Suprapubic skin (tissue), 4 donors: Measurements from ENCODE around the gene SHFL. TPM values are rescaled to one million over a fixed set of nuclear protein-coding genes. Genes with fewer than 3 reads are reported as not detected.

Experiments used
- DNase-seq, 2 donors: peaks; one replicate each; pipeline ENCODE4 v3.0.0-alpha.2; 2019; ENCODE audit warnings: low spot score in 2 of 2
- H3K27ac ChIP-seq: fragments of 200-600 bp; sonication (generic); one replicate; pipeline ENCODE4 v1.5.1; 2019
- H3K27me3 ChIP-seq: fragments of 200-600 bp; sonication (generic); one replicate; pipeline ENCODE4 v1.5.1; 2019
- H3K36me3 ChIP-seq: fragments of 200-600 bp; sonication (generic); one replicate; pipeline ENCODE4 v1.5.1; 2019
- H3K4me1 ChIP-seq: fragments of 200-600 bp; sonication (generic); one replicate; pipeline ENCODE4 v1.5.1; 2019
- H3K4me3 ChIP-seq: fragments of 200-600 bp; sonication (generic); one replicate; pipeline ENCODE4 v1.5.1; 2019; ENCODE audit warnings: mild to moderate bottlenecking
- H3K9me3 ChIP-seq: fragments of 200-600 bp; sonication (generic); one replicate; pipeline ENCODE4 v1.5.1; 2019
- CTCF ChIP-seq, 2 donors: fragments of 200-600 bp in 1 of 2; fragments of 450-650 bp in 1 of 2; sonication (generic) in 1 of 2; IDR thresholded peaks; one replicate each; pipeline ENCODE4 v1.5.1; 2016 to 2019; ENCODE audit warnings: antibody characterized with exemption in 2 of 2, mild to moderate bottlenecking in 1 of 2, moderate library complexity in 1 of 2
- EP300 ChIP-seq: sonication (generic); formaldehyde crosslinking; IDR thresholded peaks from one replicate; pipeline ENCODE4 v1.6.1; 2017; ENCODE audit warnings: antibody characterized with exemption
- POLR2A ChIP-seq, 2 donors: fragments of 450-650 bp; IDR thresholded peaks; one replicate each; pipeline ENCODE4 v1.6.1; 2017; ENCODE audit warnings: antibody characterized with exemption in 2 of 2, mild to moderate bottlenecking in 2 of 2, moderate library complexity in 2 of 2
- POLR2AphosphoS5 ChIP-seq, 3 donors: sonication (generic); formaldehyde crosslinking; IDR thresholded peaks; one replicate each; pipeline ENCODE4 v1.6.1; 2017; ENCODE audit warnings: antibody characterized with exemption in 3 of 3
- WGBS: methylation state at CpG from one replicate; pipeline ENCODE4 v1.1.5; 2018; 5-methylcytosine and 5-hydroxymethylcytosine counted together
- total RNA-seq, 4 donors: library from RNA; depleted of rRNA; stranded (reverse); fragments of >200 nt; gene quantifications; one replicate each; pipeline ENCODE4 v1.1.0, GENCODE V29; 2016

Gene SHFL
- total RNA-seq, 4 donors from 2014 or later = 11.8 to 26.7 (median 22.3) TPM

- WGBS = 83% methylated on average over 1 of the region's 1 CpG
- no peak overlapping the region for H3K4me3 ChIP-seq
- TF ChIP-seq CTCF (IDR thresholded peaks at IDR 0.05) = no peak
- no peak for TF ChIP-seq EP300
- TF ChIP-seq POLR2A (IDR thresholded peaks at IDR 0.05) = no peak
- no peak for TF ChIP-seq POLR2AphosphoS5 (IDR thresholded peaks at IDR 0.05)
- peaks cover 18% of the 10 kb centered on the region for H3K9me3 ChIP-seq
- DNase-seq = no peak
- no peaks in the 10 kb centered on the region for H3K4me1 ChIP-seq
- no peak overlapping the region for H3K27ac ChIP-seq
- H3K27me3 ChIP-seq = peaks cover 29% of the 10 kb centered on the region
- no peaks in the 10 kb centered on the region for H3K36me3 ChIP-seq
Measured at GRCh38 chr19:10044390-10044789, 41.7 kb upstream of the SHFL start.

GRCh38 chr19:10045371-10045770 is 40.7 kb upstream of the SHFL start:
- Histone ChIP-seq H3K9me3 (peaks cover 18% of the 10 kb centered on the region), H3K27ac (no peak overlapping the region), H3K36me3 (no peaks in the 10 kb centered on the region), H3K27me3 (peaks cover 26% of the 10 kb centered on the region), H3K4me3 (no peak overlapping the region), H3K4me1 (no peaks in the 10 kb centered on the region)
- no peak for DNase-seq
- TF ChIP-seq POLR2A (IDR thresholded peaks at IDR 0.05) (no peak), CTCF (IDR thresholded peaks at IDR 0.05) (no peak), POLR2AphosphoS5 (IDR thresholded peaks at IDR 0.05) (no peak), EP300 (no peak)
- WGBS = 71% methylated on average over 1 of the region's 1 CpG

GRCh38 chr19:10049626-10050025 is 36.5 kb upstream of the SHFL start:
- no peaks in the 10 kb centered on the region for H3K4me1 ChIP-seq
- H3K27me3 ChIP-seq = peaks cover 21% of the 10 kb centered on the region
- no peak overlapping the region for H3K27ac ChIP-seq
- no peak for TF ChIP-seq CTCF (IDR thresholded peaks at IDR 0.05)
- TF ChIP-seq EP300 = no peak
- TF ChIP-seq POLR2AphosphoS5 (IDR thresholded peaks at IDR 0.05) = no peak
- TF ChIP-seq POLR2A (IDR thresholded peaks at IDR 0.05) = no peak
- H3K36me3 ChIP-seq = no peaks in the 10 kb centered on the region
- DNase-seq = no peak
- WGBS = 0% methylated on average over 1 of the region's 2 CpGs
- peaks cover 8% of the 10 kb centered on the region for H3K9me3 ChIP-seq
- no peak overlapping the region for H3K4me3 ChIP-seq

GRCh38 chr19:10052602-10053360 is 33.3 kb upstream of the SHFL start:
- Histone ChIP-seq H3K9me3 (no peaks in the 10 kb centered on the region), H3K4me3 (no peak overlapping the region), H3K4me1 (no peaks in the 10 kb centered on the region), H3K36me3 (no peaks in the 10 kb centered on the region), H3K27ac (no peak overlapping the region), H3K27me3 (no peaks in the 10 kb centered on the region)
- TF ChIP-seq CTCF (IDR thresholded peaks at IDR 0.05) = no peak
- TF ChIP-seq EP300 = no peak
- no peak for TF ChIP-seq POLR2A (IDR thresholded peaks at IDR 0.05)
- TF ChIP-seq POLR2AphosphoS5 (IDR thresholded peaks at IDR 0.05) = no peak
- no peak for DNase-seq
- 84% methylated on average over 21 of the region's 21 CpGs for WGBS

- Histone ChIP-seq H3K27ac (no peak overlapping the region), H3K4me1 (no peaks in the 10 kb centered on the region), H3K4me3 (no peak overlapping the region), H3K9me3 (no peaks in the 10 kb centered on the region), H3K27me3 (peaks cover 34% of the 10 kb centered on the region), H3K36me3 (no peaks in the 10 kb centered on the region)
- 53% methylated on average over 7 of the region's 21 CpGs for WGBS
- TF ChIP-seq POLR2A (IDR thresholded peaks at IDR 0.05) (no peak), EP300 (no peak), POLR2AphosphoS5 (IDR thresholded peaks at IDR 0.05) (no peak), CTCF (IDR thresholded peaks at IDR 0.05) (no peak)
- DNase-seq = no peak
Measured at GRCh38 chr19:10061717-10062310, 24.3 kb upstream of the SHFL start.
